ENCODE data around the gene CMBL. TPM values are rescaled to one million over a fixed set of nuclear protein-coding genes. Genes with fewer than 3 reads are reported as not detected.
"Not testable (repeated sequence)": the region's sequence is repeated elsewhere in the genome, so short reads cannot be mapped to it uniquely, and the experiment has no call there.

The CMBL gene
- total RNA-seq, 1 experiment from 2014 or later, result 12.9 TPM

- Mint-ChIP-seq H3K9me3 (ENCODE audit: low read depth, unreplicated experiment) (peaks cover 6% of the 10 kb centered on the region), H3K27me3 (ENCODE audit: unreplicated experiment) (no peaks in the 10 kb centered on the region), H3K4me1 (ENCODE audit: low read depth, unreplicated experiment) (no peaks in the 10 kb centered on the region), H3K4me3 (ENCODE audit: low read depth, unreplicated experiment) (no peak overlapping the region), H3K36me3 (ENCODE audit: insufficient read depth, unreplicated experiment) (no peaks in the 10 kb centered on the region), H3K27ac (ENCODE audit: unreplicated experiment) (no peak overlapping the region)
- BruUV-seq (replicated peaks), result no TSS peak
- intact Hi-C loops (cut with micrococcal nuclease; ENCODE audit: unreplicated experiment), result no loop called here
- no peak for DNase-seq
- CTCF ChIA-PET, result no interaction called here
- TF ChIP-seq CTCF (IDR thresholded peaks at IDR 0.05; ENCODE audit: unreplicated experiment), result no peak
These were observed 31.0 kb downstream of the CMBL start for GRCh38 chr5:10276691-10277090.

DNA sequence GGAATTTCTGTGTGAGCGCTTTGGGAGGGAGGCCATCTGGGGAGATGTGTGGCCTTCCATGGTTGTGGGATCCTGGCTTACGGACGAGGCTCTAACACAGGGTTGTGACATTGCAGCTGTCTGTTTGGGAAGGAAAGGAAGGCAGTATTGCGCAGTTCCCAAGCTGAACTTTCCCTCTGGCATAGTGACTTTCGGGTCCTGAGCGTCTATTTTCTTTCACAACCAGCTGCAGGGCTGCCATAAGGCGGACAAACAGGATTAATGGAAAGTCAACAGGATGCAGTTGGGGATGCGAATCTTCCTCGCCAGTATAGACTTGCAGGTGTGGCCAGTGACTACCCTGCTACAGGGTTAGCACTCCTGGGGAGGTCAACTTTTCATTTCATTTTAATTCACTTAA, 31.7 kb downstream of the CMBL start:
- Mint-ChIP-seq H3K27me3 (ENCODE audit: unreplicated experiment) (no peaks in the 10 kb centered on the region), H3K4me1 (ENCODE audit: low read depth, unreplicated experiment) (no peaks in the 10 kb centered on the region), H3K27ac (ENCODE audit: unreplicated experiment) (no peak overlapping the region), H3K36me3 (ENCODE audit: insufficient read depth, unreplicated experiment) (no peaks in the 10 kb centered on the region), H3K4me3 (ENCODE audit: low read depth, unreplicated experiment) (no peak overlapping the region), H3K9me3 (ENCODE audit: low read depth, unreplicated experiment) (peaks cover 6% of the 10 kb centered on the region)
- no peak for TF ChIP-seq CTCF (IDR thresholded peaks at IDR 0.05; ENCODE audit: unreplicated experiment)
- CTCF ChIA-PET, result no interaction called here
- intact Hi-C loops (cut with micrococcal nuclease; ENCODE audit: unreplicated experiment), result no loop called here
- DNase-seq, result no peak
- BruUV-seq (replicated peaks), result no TSS peak

GRCh38 chr5:10275460-10275859, 32.2 kb downstream of the CMBL start:
- no peaks in the 10 kb centered on the region for H3K36me3 Mint-ChIP-seq (ENCODE audit: insufficient read depth, unreplicated experiment)
- BruUV-seq (replicated peaks), result no TSS peak
- CTCF ChIA-PET, result no interaction called here
- intact Hi-C loops (cut with micrococcal nuclease; ENCODE audit: unreplicated experiment), result no loop called here
- no peaks in the 10 kb centered on the region for H3K27me3 Mint-ChIP-seq (ENCODE audit: unreplicated experiment)
- H3K27ac Mint-ChIP-seq (ENCODE audit: unreplicated experiment), result no peak overlapping the region
- no peaks in the 10 kb centered on the region for H3K4me1 Mint-ChIP-seq (ENCODE audit: low read depth, unreplicated experiment)
- H3K9me3 Mint-ChIP-seq (ENCODE audit: low read depth, unreplicated experiment), result peaks cover 6% of the 10 kb centered on the region
- no peak for DNase-seq
- H3K4me3 Mint-ChIP-seq (ENCODE audit: low read depth, unreplicated experiment), result no peak overlapping the region
- TF ChIP-seq CTCF (IDR thresholded peaks at IDR 0.05; ENCODE audit: unreplicated experiment), result no peak

GRCh38 chr5:10272875-10273209, 34.9 kb downstream of the CMBL start:
- DNase-seq; H3K4me1 Mint-ChIP-seq (ENCODE audit: low read depth, unreplicated experiment); intact Hi-C loops (cut with micrococcal nuclease; ENCODE audit: unreplicated experiment); H3K9me3 Mint-ChIP-seq (ENCODE audit: low read depth, unreplicated experiment); H3K4me3 Mint-ChIP-seq (ENCODE audit: low read depth, unreplicated experiment); CTCF ChIA-PET; H3K36me3 Mint-ChIP-seq (ENCODE audit: insufficient read depth, unreplicated experiment); H3K27me3 Mint-ChIP-seq (ENCODE audit: unreplicated experiment); BruUV-seq (replicated peaks); H3K27ac Mint-ChIP-seq (ENCODE audit: unreplicated experiment): not testable (repeated sequence)

DNA sequence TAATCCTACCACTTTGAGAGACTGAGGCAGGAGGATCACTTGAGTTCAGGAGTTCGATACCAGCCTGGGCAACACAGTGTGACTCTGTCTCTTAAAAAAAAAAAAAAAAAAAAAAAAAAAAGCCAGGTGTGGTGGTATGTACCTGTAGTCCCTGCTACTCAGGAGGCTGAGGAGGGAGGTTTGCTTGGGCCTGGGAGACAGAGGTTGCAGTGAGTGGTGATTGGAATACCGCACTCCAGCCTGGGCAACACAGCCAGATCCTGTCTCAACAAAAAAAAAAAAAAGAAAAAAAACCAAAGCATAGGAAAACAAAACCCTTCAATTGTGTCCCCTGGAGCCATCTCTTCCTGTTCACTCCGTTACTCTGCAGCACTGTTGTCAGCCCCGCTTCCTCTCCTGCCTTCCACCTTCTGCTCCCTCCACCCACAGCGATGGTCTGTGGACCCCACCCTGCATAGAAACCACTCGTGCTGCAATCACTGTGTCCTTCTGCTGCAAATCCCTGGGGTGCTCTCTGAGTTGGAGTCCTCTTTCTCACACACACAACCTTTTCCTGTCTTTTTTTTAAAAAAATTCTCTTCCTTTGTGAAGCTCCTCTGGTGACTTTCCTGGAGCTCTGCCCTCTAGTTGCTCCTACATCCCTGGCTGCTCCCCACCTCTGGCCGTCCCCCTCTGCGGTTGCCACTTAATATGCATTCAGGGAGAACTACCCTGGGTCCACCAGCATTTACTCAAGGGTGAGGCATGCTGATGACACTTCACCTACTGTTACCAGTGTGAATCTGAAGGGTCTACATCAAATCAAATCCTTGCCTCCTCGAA, 35.4 kb downstream of the CMBL start:
- DNase-seq, result no peak
- BruUV-seq (replicated peaks), result no TSS peak
- H3K27ac Mint-ChIP-seq (ENCODE audit: unreplicated experiment), result no peak overlapping the region
- no peak overlapping the region for H3K4me3 Mint-ChIP-seq (ENCODE audit: low read depth, unreplicated experiment)
- intact Hi-C loops (cut with micrococcal nuclease; ENCODE audit: unreplicated experiment), result no loop called here
- CTCF ChIA-PET, result no interaction called here
- peaks cover 4% of the 10 kb centered on the region for H3K4me1 Mint-ChIP-seq (ENCODE audit: low read depth, unreplicated experiment)
- no peaks in the 10 kb centered on the region for H3K27me3 Mint-ChIP-seq (ENCODE audit: unreplicated experiment)
- H3K36me3 Mint-ChIP-seq (ENCODE audit: insufficient read depth, unreplicated experiment), result peaks cover 4% of the 10 kb centered on the region
- H3K9me3 Mint-ChIP-seq (ENCODE audit: low read depth, unreplicated experiment), result peaks cover 6% of the 10 kb centered on the region
- no peak for TF ChIP-seq CTCF (IDR thresholded peaks at IDR 0.05; ENCODE audit: unreplicated experiment)
